ENCODE data around the gene TWNK. TPM values are rescaled to one million over a fixed set of nuclear protein-coding genes. Genes with fewer than 3 reads are reported as not detected.

TWNK gene
- total and polyA plus RNA-seq, 2 experiments from 2014 or later, result 12.2 to 29.4 TPM

DNA sequence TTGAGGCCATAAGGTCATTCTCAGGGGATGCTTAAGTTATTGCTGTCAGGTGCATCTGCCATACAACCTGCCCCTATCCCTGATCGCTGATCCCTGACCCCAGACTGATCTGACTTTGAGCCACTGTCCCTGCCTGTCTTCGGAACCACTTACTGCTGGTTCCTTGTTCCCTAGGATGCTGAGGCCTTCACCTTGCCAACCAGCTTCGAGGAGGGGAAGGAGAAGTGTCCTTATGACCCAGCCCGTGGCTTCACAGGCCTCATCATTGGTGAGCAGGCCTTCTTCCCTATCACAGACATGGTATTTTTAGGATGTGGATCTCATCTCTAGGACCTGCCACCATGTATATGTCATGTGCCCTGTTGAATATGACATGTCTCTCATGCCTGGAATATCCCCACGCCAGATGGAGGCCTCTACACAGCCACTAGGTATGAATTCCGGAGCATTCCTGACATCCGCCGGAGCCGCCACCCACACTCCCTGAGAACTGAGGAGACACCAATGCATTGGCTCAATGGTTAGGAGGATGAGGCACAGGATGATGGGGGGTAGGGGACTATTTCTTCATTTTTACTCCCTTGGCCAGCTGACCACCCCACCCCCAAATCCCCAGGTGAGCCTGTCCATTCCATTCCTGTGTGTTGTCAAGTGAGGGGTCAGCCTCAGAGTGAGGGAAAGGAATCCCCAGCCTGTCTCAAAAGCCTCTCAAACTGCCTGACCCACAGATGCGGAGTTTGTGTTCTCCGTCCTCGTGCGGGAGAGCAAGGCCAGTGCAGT lies 9.0 kb upstream of the TWNK start:
- Histone ChIP-seq H3K9me2 (ENCODE audit: insufficient read depth) (no peaks in the 10 kb centered on the region), H3K27ac (ENCODE audit: low read depth) (no peak overlapping the region), H3K4me3 (no peak overlapping the region), H3K4me2 (no peak overlapping the region), H4K20me1 (replicated peaks; ENCODE audit: insufficient read depth) (no peaks in the 10 kb centered on the region), H3K4me1 (ENCODE audit: insufficient read depth) (no peaks in the 10 kb centered on the region), H3K79me2 (replicated peaks; ENCODE audit: insufficient read depth) (no peaks in the 10 kb centered on the region), H3F3A (replicated peaks; ENCODE audit: low read depth) (no peaks in the 10 kb centered on the region), H3K36me3 (ENCODE audit: insufficient read depth) (no peaks in the 10 kb centered on the region), H3K27me3 (ENCODE audit: insufficient read depth) (no peaks in the 10 kb centered on the region), H2AFZ (no peak overlapping the region)
- Mint-ChIP-seq H3K27ac (no peak overlapping the region), H3K4me3 (no peak overlapping the region), H3K9me3 (no peaks in the 10 kb centered on the region), H3K36me3 (ENCODE audit: low read depth) (peaks cover 3% of the 10 kb centered on the region; the same call in 1 of the 3 replicates), H3K27me3 (ENCODE audit: insufficient read depth, low read depth, poor library complexity) (peaks cover 7% of the 10 kb centered on the region), H3K4me1 (peaks cover 6% of the 10 kb centered on the region; the same call in 2 of the 3 replicates)
- DNase-seq (ENCODE audit: low spot score) (no peak), ATAC-seq (no peak)
- TF ChIP-seq POLR2AphosphoS5 (IDR thresholded peaks at IDR 0.05; ENCODE audit: low read depth), result no peak
- TF ChIP-seq, protein P1, sequence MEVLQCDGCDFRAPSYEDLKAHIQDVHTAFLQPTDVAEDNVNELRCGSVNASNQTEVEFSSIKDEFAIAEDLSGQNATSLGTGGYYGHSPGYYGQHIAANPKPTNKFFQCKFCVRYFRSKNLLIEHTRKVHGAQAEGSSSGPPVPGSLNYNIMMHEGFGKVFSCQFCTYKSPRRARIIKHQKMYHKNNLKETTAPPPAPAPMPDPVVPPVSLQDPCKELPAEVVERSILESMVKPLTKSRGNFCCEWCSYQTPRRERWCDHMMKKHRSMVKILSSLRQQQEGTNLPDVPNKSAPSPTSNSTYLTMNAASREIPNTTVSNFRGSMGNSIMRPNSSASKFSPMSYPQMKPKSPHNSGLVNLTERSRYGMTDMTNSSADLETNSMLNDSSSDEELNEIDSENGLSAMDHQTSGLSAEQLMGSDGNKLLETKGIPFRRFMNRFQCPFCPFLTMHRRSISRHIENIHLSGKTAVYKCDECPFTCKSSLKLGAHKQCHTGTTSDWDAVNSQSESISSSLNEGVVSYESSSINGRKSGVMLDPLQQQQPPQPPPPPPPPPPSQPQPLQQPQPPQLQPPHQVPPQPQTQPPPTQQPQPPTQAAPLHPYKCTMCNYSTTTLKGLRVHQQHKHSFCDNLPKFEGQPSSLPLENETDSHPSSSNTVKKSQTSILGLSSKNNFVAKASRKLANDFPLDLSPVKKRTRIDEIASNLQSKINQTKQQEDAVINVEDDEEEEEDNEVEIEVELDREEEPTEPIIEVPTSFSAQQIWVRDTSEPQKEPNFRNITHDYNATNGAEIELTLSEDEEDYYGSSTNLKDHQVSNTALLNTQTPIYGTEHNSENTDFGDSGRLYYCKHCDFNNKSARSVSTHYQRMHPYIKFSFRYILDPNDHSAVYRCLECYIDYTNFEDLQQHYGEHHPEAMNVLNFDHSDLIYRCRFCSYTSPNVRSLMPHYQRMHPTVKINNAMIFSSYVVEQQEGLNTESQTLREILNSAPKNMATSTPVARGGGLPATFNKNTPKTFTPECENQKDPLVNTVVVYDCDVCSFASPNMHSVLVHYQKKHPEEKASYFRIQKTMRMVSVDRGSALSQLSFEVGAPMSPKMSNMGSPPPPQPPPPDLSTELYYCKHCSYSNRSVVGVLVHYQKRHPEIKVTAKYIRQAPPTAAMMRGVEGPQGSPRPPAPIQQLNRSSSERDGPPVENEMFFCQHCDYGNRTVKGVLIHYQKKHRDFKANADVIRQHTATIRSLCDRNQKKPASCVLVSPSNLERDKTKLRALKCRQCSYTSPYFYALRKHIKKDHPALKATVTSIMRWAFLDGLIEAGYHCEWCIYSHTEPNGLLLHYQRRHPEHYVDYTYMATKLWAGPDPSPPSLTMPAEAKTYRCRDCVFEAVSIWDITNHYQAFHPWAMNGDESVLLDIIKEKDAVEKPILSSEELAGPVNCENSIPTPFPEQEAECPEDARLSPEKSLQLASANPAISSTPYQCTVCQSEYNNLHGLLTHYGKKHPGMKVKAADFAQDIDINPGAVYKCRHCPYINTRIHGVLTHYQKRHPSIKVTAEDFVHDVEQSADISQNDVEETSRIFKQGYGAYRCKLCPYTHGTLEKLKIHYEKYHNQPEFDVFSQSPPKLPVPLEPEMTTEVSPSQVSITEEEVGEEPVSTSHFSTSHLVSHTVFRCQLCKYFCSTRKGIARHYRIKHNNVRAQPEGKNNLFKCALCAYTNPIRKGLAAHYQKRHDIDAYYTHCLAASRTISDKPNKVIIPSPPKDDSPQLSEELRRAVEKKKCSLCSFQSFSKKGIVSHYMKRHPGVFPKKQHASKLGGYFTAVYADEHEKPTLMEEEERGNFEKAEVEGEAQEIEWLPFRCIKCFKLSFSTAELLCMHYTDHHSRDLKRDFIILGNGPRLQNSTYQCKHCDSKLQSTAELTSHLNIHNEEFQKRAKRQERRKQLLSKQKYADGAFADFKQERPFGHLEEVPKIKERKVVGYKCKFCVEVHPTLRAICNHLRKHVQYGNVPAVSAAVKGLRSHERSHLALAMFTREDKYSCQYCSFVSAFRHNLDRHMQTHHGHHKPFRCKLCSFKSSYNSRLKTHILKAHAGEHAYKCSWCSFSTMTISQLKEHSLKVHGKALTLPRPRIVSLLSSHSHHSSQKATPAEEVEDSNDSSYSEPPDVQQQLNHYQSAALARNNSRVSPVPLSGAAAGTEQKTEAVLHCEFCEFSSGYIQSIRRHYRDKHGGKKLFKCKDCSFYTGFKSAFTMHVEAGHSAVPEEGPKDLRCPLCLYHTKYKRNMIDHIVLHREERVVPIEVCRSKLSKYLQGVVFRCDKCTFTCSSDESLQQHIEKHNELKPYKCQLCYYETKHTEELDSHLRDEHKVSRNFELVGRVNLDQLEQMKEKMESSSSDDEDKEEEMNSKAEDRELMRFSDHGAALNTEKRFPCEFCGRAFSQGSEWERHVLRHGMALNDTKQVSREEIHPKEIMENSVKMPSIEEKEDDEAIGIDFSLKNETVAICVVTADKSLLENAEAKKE (CRISPR knock-in tag; IDR thresholded peaks at IDR 0.05), result no peak
- TF ChIP-seq, protein P2, sequence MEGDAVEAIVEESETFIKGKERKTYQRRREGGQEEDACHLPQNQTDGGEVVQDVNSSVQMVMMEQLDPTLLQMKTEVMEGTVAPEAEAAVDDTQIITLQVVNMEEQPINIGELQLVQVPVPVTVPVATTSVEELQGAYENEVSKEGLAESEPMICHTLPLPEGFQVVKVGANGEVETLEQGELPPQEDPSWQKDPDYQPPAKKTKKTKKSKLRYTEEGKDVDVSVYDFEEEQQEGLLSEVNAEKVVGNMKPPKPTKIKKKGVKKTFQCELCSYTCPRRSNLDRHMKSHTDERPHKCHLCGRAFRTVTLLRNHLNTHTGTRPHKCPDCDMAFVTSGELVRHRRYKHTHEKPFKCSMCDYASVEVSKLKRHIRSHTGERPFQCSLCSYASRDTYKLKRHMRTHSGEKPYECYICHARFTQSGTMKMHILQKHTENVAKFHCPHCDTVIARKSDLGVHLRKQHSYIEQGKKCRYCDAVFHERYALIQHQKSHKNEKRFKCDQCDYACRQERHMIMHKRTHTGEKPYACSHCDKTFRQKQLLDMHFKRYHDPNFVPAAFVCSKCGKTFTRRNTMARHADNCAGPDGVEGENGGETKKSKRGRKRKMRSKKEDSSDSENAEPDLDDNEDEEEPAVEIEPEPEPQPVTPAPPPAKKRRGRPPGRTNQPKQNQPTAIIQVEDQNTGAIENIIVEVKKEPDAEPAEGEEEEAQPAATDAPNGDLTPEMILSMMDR (conservative IDR thresholded peaks at IDR 0.05; ENCODE audit: low read depth in 2 of 2), result no peak
- no peak for TF ChIP-seq CREB1 (CRISPR knock-in tag; IDR thresholded peaks at IDR 0.05; ENCODE audit: low read depth)
- TF ChIP-seq REST (IDR thresholded peaks at IDR 0.05; ENCODE audit: unreplicated experiment), result no peak

Measured in GM23338 (cell line).